Measurements from ENCODE around the gene REEP6.
"Not testable (repeated sequence)": the region's sequence is repeated elsewhere in the genome, so short reads cannot be mapped to it uniquely, and the experiment has no call there.

Gene REEP6

DNA sequence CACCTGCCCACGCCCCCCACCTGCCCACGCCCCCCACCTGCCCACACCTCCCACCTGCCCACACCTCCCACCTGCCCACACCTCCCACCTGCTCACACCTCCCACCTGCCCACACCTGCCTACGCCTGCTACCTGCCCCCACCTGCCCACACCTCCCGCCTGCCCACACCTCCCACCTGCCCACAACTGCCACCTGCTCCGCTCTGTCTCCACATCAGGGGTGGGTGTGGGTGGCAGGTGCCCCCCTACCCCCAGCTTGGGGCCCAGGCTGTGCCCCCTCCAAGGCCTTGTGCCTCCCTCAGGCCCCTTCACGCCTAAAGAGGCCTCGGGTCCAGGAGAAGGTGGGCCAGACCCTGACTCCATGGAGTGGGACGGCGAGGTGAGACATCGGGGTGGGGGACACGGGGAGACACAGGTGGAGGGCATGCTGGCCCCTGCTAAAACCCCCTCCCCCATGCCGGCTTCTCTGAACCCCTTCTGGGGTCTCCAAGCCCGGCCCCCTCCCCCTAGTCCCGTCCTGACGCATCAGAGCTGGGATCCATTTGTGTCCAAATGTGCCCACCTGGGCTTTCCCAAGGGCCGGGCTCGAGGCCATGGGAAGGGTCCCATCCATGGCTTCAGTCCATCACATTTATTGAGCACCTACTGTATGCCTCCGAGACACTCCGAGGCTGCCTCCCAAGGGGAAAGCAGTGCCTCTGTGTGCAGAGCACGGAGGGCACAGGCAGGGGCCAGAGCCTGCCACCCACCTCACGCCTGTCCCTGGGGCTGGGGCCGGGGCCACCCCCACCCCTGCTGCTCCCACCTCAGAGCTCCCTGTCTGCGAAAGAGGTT lies 37.8 kb downstream of the REEP6 start:
- Histone ChIP-seq H4K20me1 (ENCODE audit: low read depth, low read length) (no peaks in the 10 kb centered on the region), H3K27ac (ENCODE audit: low read depth, low read length) (no peak overlapping the region), H3K9me3 (ENCODE audit: insufficient read depth, low read length) (no peaks in the 10 kb centered on the region), H3F3A (ENCODE audit: insufficient read depth) (no peaks in the 10 kb centered on the region), H3K27me3 (ENCODE audit: low read length) (no peaks in the 10 kb centered on the region), H3K9me2 (replicated peaks; ENCODE audit: insufficient read depth, low read length) (no peaks in the 10 kb centered on the region), H3K9ac (ENCODE audit: low read length) (no peak overlapping the region), H2AFZ (ENCODE audit: low read depth, low read length, severe bottlenecking) (no peak overlapping the region), H3K4me3 (ENCODE audit: insufficient read depth, low read length, poor library complexity, severe bottlenecking) (no peak overlapping the region), H3K4me2 (ENCODE audit: low read depth, low read length, poor library complexity, severe bottlenecking) (no peak overlapping the region), H3K79me2 (ENCODE audit: insufficient read depth, low read length) (no peaks in the 10 kb centered on the region), H3K36me3 (ENCODE audit: low read length) (no peaks in the 10 kb centered on the region)
- TF ChIP-seq, protein P1, sequence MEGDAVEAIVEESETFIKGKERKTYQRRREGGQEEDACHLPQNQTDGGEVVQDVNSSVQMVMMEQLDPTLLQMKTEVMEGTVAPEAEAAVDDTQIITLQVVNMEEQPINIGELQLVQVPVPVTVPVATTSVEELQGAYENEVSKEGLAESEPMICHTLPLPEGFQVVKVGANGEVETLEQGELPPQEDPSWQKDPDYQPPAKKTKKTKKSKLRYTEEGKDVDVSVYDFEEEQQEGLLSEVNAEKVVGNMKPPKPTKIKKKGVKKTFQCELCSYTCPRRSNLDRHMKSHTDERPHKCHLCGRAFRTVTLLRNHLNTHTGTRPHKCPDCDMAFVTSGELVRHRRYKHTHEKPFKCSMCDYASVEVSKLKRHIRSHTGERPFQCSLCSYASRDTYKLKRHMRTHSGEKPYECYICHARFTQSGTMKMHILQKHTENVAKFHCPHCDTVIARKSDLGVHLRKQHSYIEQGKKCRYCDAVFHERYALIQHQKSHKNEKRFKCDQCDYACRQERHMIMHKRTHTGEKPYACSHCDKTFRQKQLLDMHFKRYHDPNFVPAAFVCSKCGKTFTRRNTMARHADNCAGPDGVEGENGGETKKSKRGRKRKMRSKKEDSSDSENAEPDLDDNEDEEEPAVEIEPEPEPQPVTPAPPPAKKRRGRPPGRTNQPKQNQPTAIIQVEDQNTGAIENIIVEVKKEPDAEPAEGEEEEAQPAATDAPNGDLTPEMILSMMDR (IDR thresholded peaks at IDR 0.05; ENCODE audit: insufficient read depth, low read length, poor library complexity, severe bottlenecking) = no peak
- TF ChIP-seq EZH2phosphoT487 (conservative IDR thresholded peaks at IDR 0.05; ENCODE audit: low read length) = no peak

DNA sequence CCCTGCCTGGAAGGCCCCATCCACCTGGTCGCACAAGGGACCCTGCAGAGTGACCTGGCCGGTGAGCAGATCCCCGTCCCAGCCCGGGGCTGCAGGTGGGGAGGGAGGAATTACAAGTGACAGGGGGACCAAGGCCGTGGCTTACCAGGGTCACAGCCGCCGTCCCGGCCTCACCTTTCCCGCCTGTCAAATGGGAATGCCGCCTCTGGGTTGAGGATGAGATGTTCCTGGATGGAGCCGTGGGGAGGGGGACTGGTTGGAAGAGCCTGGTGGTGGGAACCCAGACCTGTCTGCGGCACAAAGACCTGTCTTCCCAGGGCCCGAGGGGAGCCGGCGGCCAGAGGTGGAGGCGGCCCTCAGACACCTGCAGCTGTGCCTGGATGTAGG lies 38.4 kb downstream of the REEP6 start:
- Histone ChIP-seq H3K79me2 (ENCODE audit: insufficient read depth, low read length) (no peaks in the 10 kb centered on the region), H3K9me3 (ENCODE audit: insufficient read depth, low read length) (no peaks in the 10 kb centered on the region), H3K4me2 (ENCODE audit: low read depth, low read length, poor library complexity, severe bottlenecking) (no peak overlapping the region), H2AFZ (ENCODE audit: low read depth, low read length, severe bottlenecking) (no peak overlapping the region), H3K36me3 (ENCODE audit: low read length) (no peaks in the 10 kb centered on the region), H3K9ac (ENCODE audit: low read length) (no peak overlapping the region), H3K27me3 (ENCODE audit: low read length) (no peaks in the 10 kb centered on the region), H3K27ac (ENCODE audit: low read depth, low read length) (no peak overlapping the region), H3F3A (ENCODE audit: insufficient read depth) (no peaks in the 10 kb centered on the region), H4K20me1 (ENCODE audit: low read depth, low read length) (no peaks in the 10 kb centered on the region), H3K9me2 (replicated peaks; ENCODE audit: insufficient read depth, low read length) (no peaks in the 10 kb centered on the region), H3K4me3 (ENCODE audit: insufficient read depth, low read length, poor library complexity, severe bottlenecking) (no peak overlapping the region)
- TF ChIP-seq, protein P1 (IDR thresholded peaks at IDR 0.05; ENCODE audit: insufficient read depth, low read length, poor library complexity, severe bottlenecking) = no peak
- no peak for TF ChIP-seq EZH2phosphoT487 (conservative IDR thresholded peaks at IDR 0.05; ENCODE audit: low read length)

DNA sequence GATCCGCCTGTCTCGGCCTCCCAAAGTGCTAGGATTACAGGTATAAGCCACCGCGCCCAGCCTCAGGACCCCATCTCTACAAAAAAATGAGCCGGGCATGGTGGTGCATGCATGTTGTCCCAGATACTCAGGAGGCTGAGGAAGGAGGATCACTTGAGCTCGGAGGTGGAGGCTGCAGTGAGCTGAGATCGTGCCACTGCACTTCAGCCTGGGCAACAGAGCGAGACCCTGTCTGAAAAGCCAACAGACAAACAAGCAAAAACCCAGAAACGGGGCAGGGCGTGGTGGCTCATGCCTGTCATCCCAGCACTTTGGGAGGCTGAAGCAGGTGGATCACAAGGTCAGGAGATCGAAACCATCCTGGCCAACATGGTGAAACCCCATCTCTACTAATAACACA lies 39.9 kb downstream of the REEP6 start:
- not testable (repeated sequence) for H3K27ac ChIP-seq (ENCODE audit: low read depth, low read length); H3K79me2 ChIP-seq (ENCODE audit: insufficient read depth, low read length); H3K4me2 ChIP-seq (ENCODE audit: low read depth, low read length, poor library complexity, severe bottlenecking); H3K4me3 ChIP-seq (ENCODE audit: insufficient read depth, low read length, poor library complexity, severe bottlenecking); H4K20me1 ChIP-seq (ENCODE audit: low read depth, low read length); H3K27me3 ChIP-seq (ENCODE audit: low read length); H3K9me2 ChIP-seq (replicated peaks; ENCODE audit: insufficient read depth, low read length); H3K9me3 ChIP-seq (ENCODE audit: insufficient read depth, low read length); H3K36me3 ChIP-seq (ENCODE audit: low read length); H3F3A ChIP-seq (ENCODE audit: insufficient read depth); H2AFZ ChIP-seq (ENCODE audit: low read depth, low read length, severe bottlenecking); H3K9ac ChIP-seq (ENCODE audit: low read length)

DNA sequence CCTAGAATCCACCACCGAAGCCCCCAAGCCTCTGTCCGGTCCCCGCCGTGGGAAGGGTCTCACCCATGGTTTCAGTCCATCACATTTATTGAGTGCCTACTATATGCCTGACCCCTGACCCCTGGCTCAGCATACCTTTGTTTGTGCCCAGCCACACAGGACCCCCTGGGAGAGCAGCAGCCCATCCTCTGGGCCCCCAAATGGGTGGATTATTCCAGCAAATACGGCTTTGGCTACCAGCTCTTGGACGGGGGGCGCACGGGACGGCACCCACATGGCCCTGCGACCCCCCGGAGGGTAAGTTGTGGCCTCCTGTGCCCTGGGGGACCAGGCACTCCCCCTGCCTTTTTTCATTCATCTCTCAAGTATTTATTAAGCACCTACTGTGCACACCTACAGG lies 40.6 kb downstream of the REEP6 start:
- Histone ChIP-seq H2AFZ (ENCODE audit: low read depth, low read length, severe bottlenecking) (no peak overlapping the region), H3K79me2 (ENCODE audit: insufficient read depth, low read length) (no peaks in the 10 kb centered on the region), H3K9ac (ENCODE audit: low read length) (no peak overlapping the region), H3F3A (ENCODE audit: insufficient read depth) (no peaks in the 10 kb centered on the region), H3K9me3 (ENCODE audit: insufficient read depth, low read length) (no peaks in the 10 kb centered on the region), H3K36me3 (ENCODE audit: low read length) (no peaks in the 10 kb centered on the region), H3K4me3 (ENCODE audit: insufficient read depth, low read length, poor library complexity, severe bottlenecking) (no peak overlapping the region), H3K27me3 (ENCODE audit: low read length) (no peaks in the 10 kb centered on the region), H3K4me2 (ENCODE audit: low read depth, low read length, poor library complexity, severe bottlenecking) (no peak overlapping the region), H4K20me1 (ENCODE audit: low read depth, low read length) (no peaks in the 10 kb centered on the region), H3K9me2 (replicated peaks; ENCODE audit: insufficient read depth, low read length) (no peaks in the 10 kb centered on the region), H3K27ac (ENCODE audit: low read depth, low read length) (no peak overlapping the region)
- TF ChIP-seq, protein P1 (IDR thresholded peaks at IDR 0.05; ENCODE audit: insufficient read depth, low read length, poor library complexity, severe bottlenecking) = no peak
- TF ChIP-seq EZH2phosphoT487 (conservative IDR thresholded peaks at IDR 0.05; ENCODE audit: low read length) = no peak

Measured in SU-DHL-6 (cell line).